H1 (cell line): ENCODE data around the gene ZFYVE27. TPM values are rescaled to one million over a fixed set of nuclear protein-coding genes. Genes with fewer than 3 reads are reported as not detected.

Source experiments
- ASH2L ChIP-seq: fragments of 200-600, 300-600 bp; sonication (generic); IDR thresholded peaks from one replicate; pipeline ENCODE4 v1.7.1; 2017; ENCODE audit warnings: low read length
- CBX5 ChIP-seq: fragments of 300-800, 300-1000 bp; sonication (generic); IDR thresholded peaks from 2 replicates; pipeline ENCODE4 v1.7.1; 2016; ENCODE audit warnings: antibody characterized with exemption, low read length, low read depth
- SP1 ChIP-seq: IDR thresholded peaks from 2 replicates; pipeline ENCODE4 v1.6.1; 2011; ENCODE audit warnings: low read depth, low read length
- TAF7 ChIP-seq: optimal IDR thresholded peaks from 2 replicates; pipeline ENCODE3; 2011; ENCODE audit warnings: low read depth, mild to moderate bottlenecking, inconsistent platforms, low read length, moderate library complexity, borderline replicate concordance
- TCF12 ChIP-seq: IDR thresholded peaks from 2 replicates; pipeline ENCODE4 v1.6.1; 2011; ENCODE audit warnings: low read depth, mild to moderate bottlenecking, low read length
- polyA plus RNA-seq, 7 experiments: library from polyadenylated mRNA; depleted of rRNA in 3 of 7; stranded (reverse) in 5 of 7; unstranded in 2 of 7; fragments of >200 nt in 5 of 7; fragments of 200-250 nt in 2 of 7; gene quantifications; 1 replicate in 5 of 7; 2 replicates in 1 of 7; 4 replicates in 1 of 7; pipeline versions ENCODE4 v1.2.1 to v1.2.3, GENCODE V29; 2011 to 2013; ENCODE audit warnings: missing spikeins in 2 of 7, mixed read lengths in 2 of 7
- total RNA-seq: library from RNA; stranded (reverse); fragmentation: NEBNext Ultra II Directional; extraction: Animal tissue kit (Norgen Biotek cat#: 25700); gene quantifications from 2 replicates; pipeline ENCODE4 v1.2.1, GENCODE V29; 2021

ZFYVE27 gene
- total and polyA plus RNA-seq, 2 of the 8 experiments (the other 6 are each of a cell fraction or from before 2014, with no cell fraction given): 16.6 to 19.8 TPM

GRCh38 chr10:97714401-97715258 is 22.3 kb upstream of the ZFYVE27 start (continued):
- TF ChIP-seq TCF12 (no peak), SP1 (0 out of 2 replicates have a peak, but pooled peaks have one; percentile 6), CBX5 (no peak), ASH2L (peak; percentile 82), TAF7 (peak; percentile 64)
